H1 (cell line): ENCODE results near the gene SLC23A1. TPM values are rescaled to one million over a fixed set of nuclear protein-coding genes. Genes with fewer than 3 reads are reported as not detected.

ENCODE experiments used
- CTCF ChIA-PET: fragments of 300-600 bp; sonication (Branson Sonifier 250); formaldehyde crosslinking; loops from one replicate; lab custom pipeline; 2021; ENCODE audit not compliant: partially characterized antibody; lab: Charles Lee
- POLR2A ChIA-PET: fragments of 300-600 bp; sonication (Branson Sonifier 250); formaldehyde crosslinking; loops from one replicate; lab custom pipeline; 2021; ENCODE audit warnings: inconsistent platforms; ENCODE audit not compliant: partially characterized antibody; lab: Charles Lee
- DNase-seq, 2 experiments: peaks; one replicate each; pipeline versions ENCODE4 v3.0.0 to v3.0.0-alpha.2; 2010 to 2022; ENCODE audit warnings: low spot score in 2 of 2, low read depth in 1 of 2, mixed read lengths in 1 of 2
- FAIRE-seq: peaks from 2 replicates; lab custom pipeline; 2011; peaks lifted over from hg19 to GRCh38; lab: Jason Lieb, UNC
- H2AFZ ChIP-seq: 2 replicates; pipeline ENCODE4 v1.8.1; 2012; ENCODE audit warnings: low read length, inconsistent platforms
- H2AK5ac ChIP-seq: 2 replicates; pipeline ENCODE4 v1.6.1; 2013; ENCODE audit warnings: low read depth, low read length
- H2BK120ac ChIP-seq: replicated peaks from 2 replicates; pipeline ENCODE3; 2013; ENCODE audit warnings: low read depth, low read length, inconsistent platforms
- H2BK12ac ChIP-seq: 2 replicates; pipeline ENCODE4 v1.6.1; 2013; ENCODE audit warnings: low read depth, low read length
- H2BK15ac ChIP-seq: 2 replicates; pipeline ENCODE4 v1.6.1; 2013; ENCODE audit warnings: low read length
- H2BK20ac ChIP-seq: 2 replicates; pipeline ENCODE4 v1.6.1; 2013; ENCODE audit warnings: low read length
- H2BK5ac ChIP-seq: 2 replicates; pipeline ENCODE4 v1.6.1; 2013; ENCODE audit warnings: low read depth, low read length
- H3K14ac ChIP-seq: 2 replicates; pipeline ENCODE4 v1.6.1; 2013; ENCODE audit warnings: inconsistent platforms; ENCODE audit not compliant: insufficient read length
- H3K18ac ChIP-seq: 2 replicates; pipeline ENCODE4 v1.6.1; 2013; ENCODE audit warnings: low read length; ENCODE audit errors: extremely low read depth
- H3K23ac ChIP-seq: 2 replicates; pipeline ENCODE4 v1.6.1; 2013; ENCODE audit warnings: inconsistent platforms; ENCODE audit not compliant: insufficient read length
- H3K23me2 ChIP-seq: 2 replicates; pipeline ENCODE4 v1.6.1; 2013; ENCODE audit warnings: low read depth, low read length
- H3K27ac ChIP-seq: 2 replicates; pipeline ENCODE4 v1.6.1; 2011; ENCODE audit warnings: low read depth, low read length, inconsistent platforms
- H3K27me3 ChIP-seq, 4 experiments: replicated peaks in 1 of 4; 1 replicate in 1 of 4; 2 replicates in 3 of 4; pipeline versions ENCODE4 v1.6.1 to v1.8.1; 2011 to 2013; ENCODE audit warnings: low read length in 3 of 4, mild to moderate bottlenecking in 3 of 4, inconsistent platforms in 2 of 4, mixed read lengths in 2 of 4, moderate library complexity in 1 of 4; ENCODE audit not compliant: control insufficient read depth in 3 of 4, insufficient read depth in 3 of 4; ENCODE audit errors: extremely low read depth in 1 of 4
- H3K36me3 ChIP-seq, 4 experiments: 2 replicates each; pipeline versions ENCODE4 v1.6.1 to v1.8.1; 2011 to 2013; ENCODE audit warnings: mild to moderate bottlenecking in 4 of 4, low read length in 3 of 4, moderate library complexity in 2 of 4, control low read depth in 1 of 4, inconsistent platforms in 1 of 4; ENCODE audit not compliant: insufficient read depth in 4 of 4, control insufficient read depth in 2 of 4
- H3K4ac ChIP-seq: replicated peaks from 2 replicates; pipeline ENCODE3; 2013; ENCODE audit warnings: low read length, low read depth, mixed read lengths, inconsistent platforms; ENCODE audit not compliant: insufficient read length
- H3K4me1 ChIP-seq, 4 experiments: replicated peaks in 1 of 4; 1 replicate in 1 of 4; 2 replicates in 3 of 4; pipeline versions ENCODE4 v1.6.1 to v1.8.1; 2011 to 2013; ENCODE audit warnings: low read length in 3 of 4, inconsistent platforms in 2 of 4, mixed read lengths in 1 of 4; ENCODE audit not compliant: insufficient read depth in 4 of 4, control insufficient read depth in 3 of 4
- H3K4me2 ChIP-seq, 2 experiments: 2 replicates each; pipeline versions ENCODE4 v1.6.1 to v1.8.1; 2011 to 2013; ENCODE audit warnings: low read depth in 2 of 2, low read length in 2 of 2, control low read depth in 1 of 2, inconsistent platforms in 1 of 2, mild to moderate bottlenecking in 1 of 2; ENCODE audit not compliant: insufficient read depth in 1 of 2
- H3K4me3 ChIP-seq, 4 experiments: fragments of 200-600, 300-600 bp in 1 of 4; sonication (generic), shearing (Covaris generic), sonication (Bioruptor Twin) in 1 of 4; 2 replicates each; pipeline versions ENCODE4 v1.5.1 to v1.8.1; 2011 to 2016; ENCODE audit warnings: low read length in 4 of 4, low read depth in 3 of 4, control low read depth in 2 of 4, inconsistent platforms in 2 of 4, mild to moderate bottlenecking in 2 of 4, mixed read lengths in 1 of 4, moderate library complexity in 1 of 4; ENCODE audit not compliant: insufficient read depth in 2 of 4; ENCODE audit errors: extremely low read depth in 1 of 4
- H3K56ac ChIP-seq: replicated peaks from 2 replicates; pipeline ENCODE3; 2013; ENCODE audit warnings: low read depth, mild to moderate bottlenecking, mixed read lengths, low read length, inconsistent platforms; ENCODE audit not compliant: insufficient read length
- H3K79me1 ChIP-seq: 2 replicates; pipeline ENCODE4 v1.6.1; 2013; ENCODE audit warnings: low read depth, low read length, control low read depth
- H3K79me2 ChIP-seq, 2 experiments: 2 replicates each; pipeline versions ENCODE4 v1.6.1 to v1.8.1; 2012 to 2013; ENCODE audit warnings: low read length in 2 of 2, mild to moderate bottlenecking in 2 of 2, inconsistent platforms in 1 of 2; ENCODE audit not compliant: insufficient read depth in 2 of 2, control insufficient read depth in 1 of 2
- H3K9ac ChIP-seq, 4 experiments: replicated peaks in 1 of 4; 1 replicate in 1 of 4; 2 replicates in 3 of 4; pipeline versions ENCODE4 v1.6.1 to v1.8.1; 2011 to 2013; ENCODE audit warnings: low read depth in 3 of 4, low read length in 3 of 4, control low read depth in 2 of 4, mild to moderate bottlenecking in 2 of 4, moderate library complexity in 2 of 4, inconsistent platforms in 1 of 4; ENCODE audit errors: extremely low read depth in 1 of 4
- H3K9me3 ChIP-seq, 2 experiments: 2 replicates each; pipeline versions ENCODE4 v1.6.1 to v1.8.1; 2012 to 2013; ENCODE audit warnings: mild to moderate bottlenecking in 2 of 2, moderate library complexity in 2 of 2, control low read depth in 1 of 2, inconsistent platforms in 1 of 2, low read depth in 1 of 2, low read length in 1 of 2, mixed read lengths in 1 of 2; ENCODE audit not compliant: insufficient read depth in 2 of 2
- H4K20me1 ChIP-seq, 2 experiments: replicated peaks in 1 of 2; 2 replicates each; pipeline versions ENCODE3 to v1.8.1; 2011 to 2013; ENCODE audit warnings: inconsistent platforms in 2 of 2, low read length in 2 of 2, mild to moderate bottlenecking in 1 of 2; ENCODE audit not compliant: insufficient read depth in 2 of 2, control insufficient read depth in 1 of 2
- H4K5ac ChIP-seq: 2 replicates; pipeline ENCODE4 v1.6.1; 2013; ENCODE audit warnings: low read length, low read depth, mixed read lengths, inconsistent platforms; ENCODE audit not compliant: insufficient read length
- H4K8ac ChIP-seq: 2 replicates; pipeline ENCODE4 v1.8.0; 2013; ENCODE audit warnings: mild to moderate bottlenecking, moderate library complexity, low read length, inconsistent platforms; ENCODE audit not compliant: insufficient read depth; ENCODE audit errors: extremely low read depth
- H4K91ac ChIP-seq: replicated peaks from 2 replicates; pipeline ENCODE3; 2013; ENCODE audit warnings: low read length, mixed read lengths, inconsistent platforms; ENCODE audit not compliant: insufficient read length
- SAP30 ChIP-seq: fragments of 300-600 bp; sonication (generic); IDR thresholded peaks from 2 replicates; pipeline ENCODE4 v1.7.1; 2012; ENCODE audit warnings: low read length, moderate library complexity, mild to moderate bottlenecking, inconsistent platforms; ENCODE audit not compliant: insufficient read depth, insufficient replicate concordance
- SRF ChIP-seq: IDR thresholded peaks from 2 replicates; pipeline ENCODE4 v1.6.1; 2011; ENCODE audit warnings: mild to moderate bottlenecking, low read depth, low read length, moderate library complexity
- WGBS, 2 experiments: shearing (Covaris generic) in 1 of 2; methylation state at CpG; one replicate each; pipeline versions ENCODE4 v1.1.6 to v1.1.7; 2013 to 2015; ENCODE audit warnings: low lambda C conversion rate in 2 of 2, mixed read lengths in 2 of 2, inconsistent platforms in 1 of 2, low coverage in 1 of 2, missing lambda C conversion rate in 1 of 2; ENCODE audit not compliant: insufficient replicate concordance in 2 of 2, insufficient coverage in 1 of 2, insufficient read length in 1 of 2; ENCODE audit errors: extremely low coverage in 1 of 2, missing lambda C conversion rate in 1 of 2; 5-methylcytosine and 5-hydroxymethylcytosine counted together
- polyA plus RNA-seq, 7 experiments: library from polyadenylated mRNA; depleted of rRNA in 3 of 7; stranded (reverse) in 5 of 7; unstranded in 2 of 7; fragments of >200 nt in 5 of 7; fragments of 200-250 nt in 2 of 7; gene quantifications; 1 replicate in 5 of 7; 2 replicates in 1 of 7; 4 replicates in 1 of 7; pipeline versions ENCODE4 v1.2.1 to v1.2.3, GENCODE V29; 2011 to 2013; ENCODE audit warnings: missing spikeins in 2 of 7, mixed read lengths in 2 of 7
- total RNA-seq: library from RNA; stranded (reverse); fragmentation: NEBNext Ultra II Directional; extraction: Animal tissue kit (Norgen Biotek cat#: 25700); gene quantifications from 2 replicates; pipeline ENCODE4 v1.2.1, GENCODE V29; 2021

SLC23A1 gene
- total and polyA plus RNA-seq, 2 of the 8 experiments (the other 6 are each of a cell fraction or from before 2014, with no cell fraction given) = not detected

DNA sequence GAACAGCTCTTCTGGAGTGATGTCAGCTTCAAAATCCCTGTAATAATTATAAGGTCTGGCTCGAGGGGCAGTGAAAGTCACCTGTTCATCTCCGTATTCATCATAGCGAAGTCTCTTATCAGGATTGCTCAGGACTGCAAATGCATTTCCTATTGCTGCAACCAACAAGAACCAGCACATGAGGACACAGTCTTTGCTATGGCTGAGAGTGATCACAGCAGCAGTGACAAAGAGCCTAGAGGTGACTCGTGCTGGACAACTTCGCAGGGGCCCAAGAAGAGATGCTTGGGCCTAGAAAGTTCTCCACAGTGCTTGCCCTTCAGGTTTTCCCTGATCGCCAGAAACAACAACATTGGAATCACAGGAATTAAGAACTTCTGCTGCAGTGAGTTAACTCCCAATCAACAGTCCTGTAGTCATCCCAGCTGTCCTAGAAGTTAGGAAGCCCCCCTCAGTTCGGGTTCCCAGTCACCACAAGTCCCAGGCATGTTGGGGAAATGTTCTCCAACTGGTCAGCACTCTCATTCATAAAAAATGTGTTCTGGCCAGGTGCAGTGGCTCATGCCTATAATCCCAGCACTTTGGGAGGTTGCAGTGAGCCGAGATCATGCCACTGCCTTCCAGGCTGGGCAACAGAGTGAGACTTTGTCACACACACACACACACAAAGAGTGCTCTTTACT, 43.2 kb upstream of the SLC23A1 start:
- H3K36me3 ChIP-seq = peaks cover 5 to 34% (median 15%) of the 10 kb centered on the region in 4 experiments; a peak in 7 of 8 replicates
- no peak overlapping the region for H3K56ac ChIP-seq
- H3K4me1 ChIP-seq = no peaks in the 10 kb centered on the region
- H2BK120ac ChIP-seq = no peak overlapping the region
- H2AFZ ChIP-seq = no peak overlapping the region
- H4K5ac ChIP-seq = no peak overlapping the region
- H3K27me3 ChIP-seq = no peaks in the 10 kb centered on the region
- no peak overlapping the region for H3K14ac ChIP-seq
- H2BK20ac ChIP-seq = no peak overlapping the region
- no peak overlapping the region for H3K27ac ChIP-seq
- H3K4me2 ChIP-seq = no peak overlapping the region
- H4K20me1 ChIP-seq = no peaks in the 10 kb centered on the region
- no peak for DNase-seq
- no peak overlapping the region for H3K18ac ChIP-seq
- no peak overlapping the region for H4K91ac ChIP-seq
- H3K4ac ChIP-seq = no peak overlapping the region
- WGBS, 2 experiments = 94% methylated on average over 8 of the region's 8 CpGs; no CpG with 5 or more reads in 1 of the 2 experiments
- no peaks in the 10 kb centered on the region for H3K79me1 ChIP-seq
- TF ChIP-seq SRF (no peak), SAP30 (no peak)
- H2BK12ac ChIP-seq = no peak overlapping the region
- no peaks in the 10 kb centered on the region for H3K9me3 ChIP-seq
- no peak overlapping the region for H3K23ac ChIP-seq
- H2BK5ac ChIP-seq = no peak overlapping the region
- H2AK5ac ChIP-seq = no peak overlapping the region
- H3K79me2 ChIP-seq = no peaks in the 10 kb centered on the region
- POLR2A ChIA-PET = interaction anchor here (0.6 to 4.2 kb wide), 2 partner anchors 12 to 91 kb away, joined by 3 to 15 read pairs; partner anchors contain the start of gene DNAJC18
- no peak overlapping the region for H3K9ac ChIP-seq
- no peak for FAIRE-seq
- CTCF ChIA-PET = interaction anchor here (9.9 kb wide), 1 partner anchor 91 kb away, joined by 319 read pairs; no protein-coding TSS in a partner anchor
- no peak overlapping the region for H2BK15ac ChIP-seq
- H4K8ac ChIP-seq = no peak overlapping the region; the same call in 1 of the 2 replicates
- H3K4me3 ChIP-seq = no peak overlapping the region
- H3K23me2 ChIP-seq = no peaks in the 10 kb centered on the region
